Measurements from ENCODE around the gene EREG. TPM values are rescaled to one million over a fixed set of nuclear protein-coding genes. Genes with fewer than 3 reads are reported as not detected.

The EREG gene
- total and polyA plus RNA-seq, 2 donors (not counting 1 experiment from before 2014, with no cell fraction given): 0.33 TPM; not detected in 1

DNA sequence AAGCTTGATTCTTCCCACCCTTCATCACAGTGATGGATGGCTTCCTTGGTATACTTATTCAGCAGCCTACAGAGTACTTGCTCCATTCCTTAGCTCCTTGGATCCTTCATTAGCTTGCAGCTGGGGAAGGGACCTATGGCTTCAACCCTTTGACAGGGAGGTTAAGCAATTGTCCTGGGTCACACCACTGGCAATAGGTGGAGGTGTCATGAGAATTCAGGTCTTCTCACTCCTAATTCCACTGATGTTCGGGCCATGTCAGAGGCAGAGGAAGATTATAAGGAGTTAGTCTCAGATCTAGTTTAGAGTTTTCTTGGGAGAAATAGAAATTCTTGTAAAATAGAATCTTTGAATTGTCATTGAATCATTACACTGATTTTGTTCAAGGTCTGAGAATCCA lies 24.5 kb downstream of the EREG start:
- POLR2A ChIA-PET: no interaction called here
- CTCF ChIA-PET: interaction anchor here (1.8 kb wide), 1 partner anchor 13 kb away, joined by 9 read pairs; no protein-coding TSS in a partner anchor
- WGBS (ENCODE audit: insufficient coverage): no CpG with 5 or more reads among the region's 1 CpG

DNA sequence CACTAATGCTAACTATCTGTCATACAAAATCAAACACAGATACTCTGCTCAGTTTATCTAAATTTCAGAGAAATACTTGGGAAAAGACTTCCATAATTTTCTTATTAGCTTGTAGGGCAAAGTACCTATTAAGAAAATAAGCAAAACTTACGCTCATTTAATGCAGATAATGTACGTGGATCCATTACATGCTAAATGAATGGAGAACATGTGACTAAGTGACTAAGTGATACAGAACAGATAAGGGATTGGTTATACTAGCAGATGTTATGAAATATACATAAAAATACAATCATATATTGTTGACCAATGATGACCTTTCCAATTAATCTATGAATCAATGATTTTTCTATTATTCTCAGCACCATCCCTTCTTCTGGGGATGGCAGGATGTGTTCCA lies 25.7 kb downstream of the EREG start:
- intact Hi-C loops (cut with micrococcal nuclease): no loop called here
- H3K4me1 ChIP-seq (ENCODE audit: control insufficient read depth in 2 of 2, insufficient read depth in 2 of 2, low read length in 2 of 2): no peaks in the 10 kb centered on the region
- Mint-ChIP-seq H3K4me3 (no peak overlapping the region), H3K27ac (no peak overlapping the region), H3K27me3 (peaks cover 7% of the 10 kb centered on the region), H3K9me3 (ENCODE audit: insufficient read depth) (no peaks in the 10 kb centered on the region), H3K4me1 (no peaks in the 10 kb centered on the region)
- ChIA-PET POLR2A (no interaction called here), CTCF (interaction anchor here (1.4 to 1.8 kb wide), 2 partner anchors 14 to 142 kb away, joined by 3 to 9 read pairs; no protein-coding TSS in a partner anchor)
- H3K9me3 ChIP-seq (ENCODE audit: control extremely low read depth in 1 of 3, control insufficient read depth in 2 of 3, insufficient read depth in 1 of 3, low read length in 2 of 3): no peaks in the 10 kb centered on the region
- no peak overlapping the region for H3K9ac ChIP-seq (ENCODE audit: low read length)
- H3K4me2 ChIP-seq (replicated peaks; ENCODE audit: low read depth, low read length, poor library complexity, severe bottlenecking): no peak overlapping the region
- TF ChIP-seq, protein P1, sequence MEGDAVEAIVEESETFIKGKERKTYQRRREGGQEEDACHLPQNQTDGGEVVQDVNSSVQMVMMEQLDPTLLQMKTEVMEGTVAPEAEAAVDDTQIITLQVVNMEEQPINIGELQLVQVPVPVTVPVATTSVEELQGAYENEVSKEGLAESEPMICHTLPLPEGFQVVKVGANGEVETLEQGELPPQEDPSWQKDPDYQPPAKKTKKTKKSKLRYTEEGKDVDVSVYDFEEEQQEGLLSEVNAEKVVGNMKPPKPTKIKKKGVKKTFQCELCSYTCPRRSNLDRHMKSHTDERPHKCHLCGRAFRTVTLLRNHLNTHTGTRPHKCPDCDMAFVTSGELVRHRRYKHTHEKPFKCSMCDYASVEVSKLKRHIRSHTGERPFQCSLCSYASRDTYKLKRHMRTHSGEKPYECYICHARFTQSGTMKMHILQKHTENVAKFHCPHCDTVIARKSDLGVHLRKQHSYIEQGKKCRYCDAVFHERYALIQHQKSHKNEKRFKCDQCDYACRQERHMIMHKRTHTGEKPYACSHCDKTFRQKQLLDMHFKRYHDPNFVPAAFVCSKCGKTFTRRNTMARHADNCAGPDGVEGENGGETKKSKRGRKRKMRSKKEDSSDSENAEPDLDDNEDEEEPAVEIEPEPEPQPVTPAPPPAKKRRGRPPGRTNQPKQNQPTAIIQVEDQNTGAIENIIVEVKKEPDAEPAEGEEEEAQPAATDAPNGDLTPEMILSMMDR (IDR thresholded peaks at IDR 0.05): no peak
- TF ChIP-seq EZH2 (IDR thresholded peaks at IDR 0.05; ENCODE audit: borderline replicate concordance, insufficient read depth, low read depth, low read length, poor library complexity, severe bottlenecking): no peak
- no CpG with 5 or more reads among the region's 2 CpGs for WGBS (ENCODE audit: insufficient coverage)
- H3K27me3 ChIP-seq (replicated peaks in 1 of 4; ENCODE audit: control extremely low read depth in 1 of 4, control insufficient read depth in 3 of 4, insufficient read depth in 4 of 4, low read length in 3 of 4): no peaks in the 10 kb centered on the region
- no peaks in the 10 kb centered on the region for H4K20me1 ChIP-seq (ENCODE audit: control insufficient read depth, insufficient read depth, low read length, poor library complexity, severe bottlenecking)
- H3K4me3 ChIP-seq (ENCODE audit: control extremely low read depth in 1 of 5, extremely low read depth in 1 of 5, insufficient read depth in 1 of 5, low read depth in 2 of 5, low read length in 4 of 5): no peak overlapping the region
- H2AFZ ChIP-seq (ENCODE audit: insufficient read depth, low read depth, low read length, poor library complexity, severe bottlenecking): no peak overlapping the region
- H3K36me3 ChIP-seq (replicated peaks in 1 of 2; ENCODE audit: control extremely low read depth in 1 of 2, control insufficient read depth in 1 of 2, extremely low read depth in 1 of 2, insufficient read depth in 2 of 2, low read length in 1 of 2): no peaks in the 10 kb centered on the region
- ATAC-seq (ENCODE audit: low read depth): no peak
- H3K79me2 ChIP-seq (ENCODE audit: control insufficient read depth, insufficient read depth, low read length): no peaks in the 10 kb centered on the region
- no peak overlapping the region for H3K27ac ChIP-seq (ENCODE audit: low read length in 2 of 2)
- DNase-seq: no peak

More for the DNA sequence above, 24.5 kb downstream of the EREG start:
- intact Hi-C loops (cut with micrococcal nuclease): no loop called here
- Histone ChIP-seq H3K4me2 (replicated peaks; ENCODE audit: low read depth, low read length, poor library complexity, severe bottlenecking) (no peak overlapping the region), H3K4me3 (ENCODE audit: control extremely low read depth in 1 of 5, extremely low read depth in 1 of 5, insufficient read depth in 1 of 5, low read depth in 2 of 5, low read length in 4 of 5) (no peak overlapping the region), H3K9me3 (ENCODE audit: control extremely low read depth in 1 of 3, control insufficient read depth in 2 of 3, insufficient read depth in 1 of 3, low read length in 2 of 3) (no peaks in the 10 kb centered on the region), H3K27ac (ENCODE audit: low read length in 2 of 2) (no peak overlapping the region), H2AFZ (ENCODE audit: insufficient read depth, low read depth, low read length, poor library complexity, severe bottlenecking) (no peak overlapping the region), H4K20me1 (ENCODE audit: control insufficient read depth, insufficient read depth, low read length, poor library complexity, severe bottlenecking) (no peaks in the 10 kb centered on the region), H3K36me3 (replicated peaks in 1 of 2; ENCODE audit: control extremely low read depth in 1 of 2, control insufficient read depth in 1 of 2, extremely low read depth in 1 of 2, insufficient read depth in 2 of 2, low read length in 1 of 2) (no peaks in the 10 kb centered on the region), H3K79me2 (ENCODE audit: control insufficient read depth, insufficient read depth, low read length) (no peaks in the 10 kb centered on the region), H3K4me1 (ENCODE audit: control insufficient read depth in 2 of 2, insufficient read depth in 2 of 2, low read length in 2 of 2) (no peaks in the 10 kb centered on the region), H3K9ac (ENCODE audit: low read length) (no peak overlapping the region), H3K27me3 (replicated peaks in 1 of 4; ENCODE audit: control extremely low read depth in 1 of 4, control insufficient read depth in 3 of 4, insufficient read depth in 4 of 4, low read length in 3 of 4) (no peaks in the 10 kb centered on the region)
- TF ChIP-seq, protein P1 (IDR thresholded peaks at IDR 0.05): no peak
- no peak for TF ChIP-seq EZH2 (IDR thresholded peaks at IDR 0.05; ENCODE audit: borderline replicate concordance, insufficient read depth, low read depth, low read length, poor library complexity, severe bottlenecking)
- ATAC-seq (ENCODE audit: low read depth): no peak
- H3K4me3 Mint-ChIP-seq: no peak overlapping the region
- H3K9me3 Mint-ChIP-seq (ENCODE audit: insufficient read depth): no peaks in the 10 kb centered on the region
- H3K27me3 Mint-ChIP-seq: peaks cover 7% of the 10 kb centered on the region
- H3K4me1 Mint-ChIP-seq: no peaks in the 10 kb centered on the region
- no peak overlapping the region for H3K27ac Mint-ChIP-seq
- no peak for DNase-seq
